HEK293T (cell line): ENCODE data around the gene DBH.

Experiments used
- BHLHE40 ChIP-seq: fragments of 450-650 bp; IDR thresholded peaks from 2 replicates; pipeline ENCODE4 v1.6.1; 2016; ENCODE audit warnings: mild to moderate bottlenecking, moderate library complexity, borderline replicate concordance
- FOXK2 ChIP-seq: fragments of 450-650 bp; IDR thresholded peaks from 2 replicates; pipeline ENCODE4 v1.6.1; 2016; ENCODE audit warnings: mild to moderate bottlenecking
- FOXM1 ChIP-seq: fragments of 450-650 bp; IDR thresholded peaks from 2 replicates; pipeline ENCODE4 v1.6.1; 2017; ENCODE audit warnings: mild to moderate bottlenecking, borderline replicate concordance
- L3MBTL2 ChIP-seq: fragments of 450-650 bp; conservative IDR thresholded peaks from 2 replicates; pipeline ENCODE4 v1.6.1; 2016; ENCODE audit warnings: mild to moderate bottlenecking
- NFRKB ChIP-seq: fragments of 450-650 bp; IDR thresholded peaks from 2 replicates; pipeline ENCODE4 v1.6.1; 2016; ENCODE audit warnings: mild to moderate bottlenecking, moderate library complexity
- SUZ12 ChIP-seq: fragments of 450-650 bp; IDR thresholded peaks from 2 replicates; pipeline ENCODE4 v1.6.1; 2016; ENCODE audit warnings: mild to moderate bottlenecking
- ZNF384 ChIP-seq: fragments of 450-650 bp; IDR thresholded peaks from 2 replicates; pipeline ENCODE4 v1.6.1; 2016

DNA sequence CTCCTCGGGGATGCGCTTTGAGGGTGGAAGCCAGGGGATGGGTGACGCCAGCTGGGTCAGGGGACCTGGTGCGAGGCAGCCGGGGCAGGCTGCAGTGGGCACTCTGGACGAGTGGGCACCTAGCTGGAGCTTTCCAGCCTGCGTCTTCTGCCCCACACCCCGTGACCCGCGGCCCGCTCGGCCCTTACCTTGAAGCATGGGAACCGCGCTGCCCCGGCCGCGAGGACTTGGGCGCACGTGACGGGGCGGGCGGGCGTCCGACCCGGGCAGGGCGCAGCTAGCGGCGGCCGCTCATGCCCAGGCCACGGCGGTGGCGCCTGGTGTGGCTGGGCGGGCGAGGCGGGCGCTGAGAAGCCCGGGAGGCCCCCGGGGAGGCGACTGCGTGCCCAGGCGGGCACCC is 27.3 kb upstream of the DBH start:
- TF ChIP-seq L3MBTL2 (no peak), SUZ12 (no peak), FOXK2 (no peak), BHLHE40 (no peak), ZNF384 (no peak), FOXM1 (no peak), NFRKB (no peak)
